BLaER1 treated with 17β-estradiol and CSF1 and Interleukin-3, amounts not matched to agents 10 nM and 100 nM (cell line): ENCODE measurements around the gene RAPGEF5.
A peak's percentile ranks its signal among the peaks of the same experiment; 100 is the strongest.
"Not testable (repeated sequence)": the region's sequence is repeated elsewhere in the genome, so short reads cannot be mapped to it uniquely, and the experiment has no call there.

Source experiments
- H3K27ac ChIP-seq, 11 experiments: shearing (Covaris generic); formaldehyde crosslinking; 2 replicates each; pipeline ENCODE4 v1.8.1; 2022
- H3K27me3 ChIP-seq, 11 experiments: shearing (Covaris generic); formaldehyde crosslinking; 2 replicates each; pipeline ENCODE4 v1.8.1; 2022
- H3K36me3 ChIP-seq, 11 experiments: shearing (Covaris generic); formaldehyde crosslinking; 2 replicates each; pipeline ENCODE4 v1.8.1; 2022
- H3K4me1 ChIP-seq, 10 experiments: shearing (Covaris generic); formaldehyde crosslinking; 2 replicates each; pipeline ENCODE4 v1.8.1; 2022
- H3K4me2 ChIP-seq, 11 experiments: shearing (Covaris generic); formaldehyde crosslinking; 2 replicates each; pipeline ENCODE4 v1.8.1; 2022
- H3K4me3 ChIP-seq, 10 experiments: shearing (Covaris generic); formaldehyde crosslinking; 2 replicates each; pipeline ENCODE4 v1.8.1; 2022
- H3K9ac ChIP-seq, 11 experiments: shearing (Covaris generic); formaldehyde crosslinking; 2 replicates each; pipeline ENCODE4 v1.8.1; 2022
- H3K9me3 ChIP-seq, 11 experiments: shearing (Covaris generic); formaldehyde crosslinking; replicated peaks in 1 of 11; 2 replicates each; pipeline ENCODE4 v1.8.1; 2022
- H4K20me1 ChIP-seq, 11 experiments: shearing (Covaris generic); formaldehyde crosslinking; 2 replicates each; pipeline ENCODE4 v1.8.1; 2022
- Cebpa-rat ChIP-seq, 11 experiments: shearing (Covaris generic); IDR thresholded peaks; 2 replicates each; pipeline ENCODE4 v1.8.1; 2022

Gene RAPGEF5

DNA sequence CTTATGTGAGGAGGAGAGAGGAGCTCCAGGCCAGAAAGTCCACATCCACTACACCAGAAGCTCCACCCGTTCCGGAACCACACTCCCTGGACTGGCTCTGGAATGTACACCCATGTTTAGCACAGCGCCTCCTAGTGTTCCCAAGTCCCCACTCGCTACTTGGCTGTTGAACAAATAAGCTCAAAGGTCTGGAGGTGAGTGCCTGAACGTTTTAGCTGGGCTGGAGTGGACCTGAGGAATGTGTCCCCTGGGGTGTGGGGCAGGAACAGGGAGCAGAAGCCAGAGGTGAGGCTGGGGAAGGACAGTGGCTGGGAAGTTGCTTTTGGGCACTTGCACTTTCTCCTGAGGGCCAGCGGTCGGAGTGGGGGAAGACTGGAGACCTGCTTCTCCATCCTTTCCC lies 247.2 kb downstream of the RAPGEF5 start:
- H3K27ac ChIP-seq: 0 out of 22 replicates have a peak overlapping the region, but pooled peaks of 1 of the 11 experiments have one; percentile 8
- no peak overlapping the region for H3K4me3 ChIP-seq
- H4K20me1 ChIP-seq: no peaks in the 10 kb centered on the region
- no peaks in the 10 kb centered on the region for H3K9me3 ChIP-seq
- H3K9ac ChIP-seq: no peak overlapping the region
- H3K27me3 ChIP-seq: no peaks in the 10 kb centered on the region
- no peak overlapping the region for H3K4me2 ChIP-seq
- TF ChIP-seq Cebpa-rat (IDR thresholded peaks at IDR 0.05): no peak
- H3K4me1 ChIP-seq: peaks cover 0 to 23% (median 13%) of the 10 kb centered on the region in 10 experiments; a peak in 14 of 20 replicates
- no peaks in the 10 kb centered on the region for H3K36me3 ChIP-seq

DNA sequence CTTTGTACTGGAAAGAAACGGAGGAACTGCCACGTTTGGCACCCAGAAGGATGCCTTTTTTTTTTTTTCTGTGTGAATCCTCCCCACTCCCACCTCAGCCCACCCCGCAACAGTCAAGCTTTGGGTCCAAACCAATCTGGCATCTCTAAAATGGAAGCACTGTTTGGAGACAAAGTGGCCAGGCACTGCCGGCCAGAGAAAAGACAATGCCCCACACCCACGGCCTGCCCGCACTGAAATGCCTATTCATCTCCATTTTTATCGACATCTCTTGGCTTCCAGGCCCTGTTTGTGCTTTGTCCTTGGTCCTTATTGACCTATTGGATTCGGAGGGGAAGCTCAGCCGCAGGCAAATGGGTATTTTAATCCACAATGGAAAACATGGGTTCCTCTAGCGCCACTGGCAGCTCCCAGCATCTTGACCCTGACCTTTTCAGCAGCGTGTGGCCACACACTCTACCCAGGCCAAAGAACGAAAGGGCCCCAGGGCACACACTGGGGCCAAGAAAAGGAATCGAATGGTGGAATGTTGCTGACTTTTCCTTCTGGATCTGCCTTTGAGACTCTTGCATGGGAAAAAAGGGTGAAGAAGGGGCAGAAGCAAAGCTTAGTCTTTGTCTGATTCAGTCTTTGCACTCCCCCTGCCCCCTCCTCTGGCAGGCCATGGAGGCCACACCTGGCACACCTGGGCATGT lies 248.7 kb downstream of the RAPGEF5 start:
- Histone ChIP-seq H3K4me1 (peaks cover 0 to 25% (median 13%) of the 10 kb centered on the region in 10 experiments; a peak in 17 of 20 replicates), H3K4me3 (no peak overlapping the region)

DNA sequence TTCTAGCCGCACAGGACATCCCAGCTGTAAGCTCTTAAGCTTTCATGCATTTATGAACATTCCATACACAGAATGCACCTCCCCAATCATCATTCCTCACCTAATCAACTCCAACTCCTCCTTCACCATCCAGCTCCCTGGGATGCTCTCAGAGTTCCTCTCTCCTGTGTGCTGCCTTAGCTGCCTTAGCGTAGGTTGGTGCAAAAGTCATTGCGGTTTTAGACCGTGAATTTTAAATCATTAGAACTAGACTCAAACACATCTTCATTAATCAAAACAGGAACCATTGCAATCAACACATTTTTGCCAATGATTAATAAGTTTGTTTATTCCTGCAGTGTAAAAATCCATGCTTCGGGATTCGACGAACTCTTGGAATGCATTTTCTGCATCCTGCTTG lies 251.4 kb downstream of the RAPGEF5 start:
- Histone ChIP-seq H3K27ac (no peak overlapping the region), H3K9me3 (no peaks in the 10 kb centered on the region; a peak in 1 of 22 replicates), H3K4me2 (no peak overlapping the region), H3K27me3 (no peaks in the 10 kb centered on the region), H3K36me3 (no peaks in the 10 kb centered on the region), H3K4me1 (peaks cover 0 to 7% (median 3%) of the 10 kb centered on the region in 10 experiments; a peak in 8 of 20 replicates), H3K4me3 (no peak overlapping the region), H4K20me1 (no peaks in the 10 kb centered on the region), H3K9ac (no peak overlapping the region)
- no peak for TF ChIP-seq Cebpa-rat (IDR thresholded peaks at IDR 0.05)

More for the DNA sequence above, 248.7 kb downstream of the RAPGEF5 start:
- no peak overlapping the region for H3K4me2 ChIP-seq
- no peak overlapping the region for H3K9ac ChIP-seq
- H3K27ac ChIP-seq: no peak overlapping the region
- H3K36me3 ChIP-seq: no peaks in the 10 kb centered on the region
- no peaks in the 10 kb centered on the region for H4K20me1 ChIP-seq
- H3K27me3 ChIP-seq: no peaks in the 10 kb centered on the region
- H3K9me3 ChIP-seq: no peaks in the 10 kb centered on the region
- TF ChIP-seq Cebpa-rat (IDR thresholded peaks at IDR 0.05): no peak

DNA sequence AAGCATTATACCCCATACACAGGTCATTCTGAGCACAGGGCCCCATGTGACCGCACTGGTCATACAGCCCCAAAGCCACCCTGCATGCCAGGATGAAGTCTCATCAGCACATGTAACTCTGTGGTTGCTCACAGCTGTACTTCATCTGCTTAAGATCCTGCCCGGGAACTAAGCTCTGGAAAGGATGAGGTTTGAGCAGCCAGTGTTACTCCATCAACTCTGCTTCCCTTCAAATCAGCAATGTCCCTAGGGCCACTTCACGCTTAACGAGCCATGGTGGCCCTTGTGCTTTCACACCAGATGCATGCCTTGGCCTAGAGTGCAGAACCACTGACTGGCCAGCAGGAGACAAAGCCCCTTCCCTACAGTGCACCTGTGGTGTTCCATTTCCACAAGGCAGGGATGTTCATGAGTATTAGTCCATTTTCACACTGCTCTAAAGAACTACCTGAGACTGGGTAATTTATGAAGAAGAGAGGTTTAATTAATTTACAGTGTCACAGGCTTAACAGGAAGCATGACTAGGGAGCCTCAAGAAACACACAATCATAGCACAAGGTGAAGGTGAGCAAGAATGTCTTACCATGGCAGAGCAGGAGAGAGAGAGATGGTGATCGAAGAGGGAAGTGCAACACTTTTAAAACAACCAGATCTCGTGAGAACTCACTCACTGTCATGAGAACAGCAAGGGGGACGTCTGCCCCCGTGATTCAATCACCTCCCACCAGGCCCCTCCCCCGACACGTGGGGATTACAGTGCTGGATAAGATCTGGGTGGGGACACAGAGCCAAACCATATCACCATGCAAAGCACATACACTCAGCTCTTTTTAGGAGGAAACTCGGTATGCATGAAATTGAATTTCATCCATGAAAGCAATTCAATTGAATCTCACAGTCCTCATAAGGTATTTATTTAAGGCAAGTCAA lies 262.3 kb downstream of the RAPGEF5 start:
- H3K27ac ChIP-seq: peak overlapping the region in 8 of 11 experiments; percentile 10 to 97 (median 80); a peak in 14 of 22 replicates
- peak overlapping the region in 5 of 11 experiments; percentile 28 to 83 (median 77); a peak in 6 of 22 replicates for H3K9ac ChIP-seq
- peak overlapping the region; percentile 71 to 97 (median 90) for H3K4me2 ChIP-seq

DNA sequence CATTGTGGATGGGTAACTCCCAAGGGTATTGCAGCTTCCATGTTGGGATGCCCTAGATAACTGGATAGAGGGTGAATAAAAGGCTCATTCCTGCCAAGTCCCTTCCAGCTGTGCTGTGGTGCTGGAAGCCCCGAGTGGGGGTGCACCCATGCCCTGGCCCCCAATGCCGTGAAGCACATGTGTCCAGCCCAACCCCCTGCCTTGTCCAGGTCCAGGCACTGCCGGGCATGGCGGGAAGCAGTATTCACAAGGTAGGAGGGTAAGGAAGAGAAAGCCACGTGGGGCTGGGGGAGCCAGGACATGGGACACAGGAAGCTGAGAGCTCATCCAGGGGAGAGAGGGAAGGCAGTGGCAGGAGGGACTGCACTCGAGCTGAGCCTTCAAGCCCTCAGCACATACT lies 263.0 kb downstream of the RAPGEF5 start:
- H3K9ac ChIP-seq: peak overlapping the region in 6 of 11 experiments; percentile 28 to 83 (median 74); a peak in 10 of 22 replicates
- peak overlapping the region in 10 of 11 experiments; percentile 13 to 97 (median 71); a peak in 17 of 22 replicates for H3K27ac ChIP-seq
- H4K20me1 ChIP-seq: no peaks in the 10 kb centered on the region
- H3K27me3 ChIP-seq: no peaks in the 10 kb centered on the region
- H3K9me3 ChIP-seq: peaks cover 10 to 33% (median 24%) of the 10 kb centered on the region in 11 experiments; a peak in 21 of 22 replicates
- TF ChIP-seq Cebpa-rat (IDR thresholded peaks at IDR 0.05): no peak
- peak overlapping the region; percentile 71 to 97 (median 90) for H3K4me2 ChIP-seq
- H3K4me1 ChIP-seq: peaks cover 37 to 75% (median 66%) of the 10 kb centered on the region in 10 experiments
- H3K4me3 ChIP-seq: peak overlapping the region in 2 of 10 experiments; percentile 6 to 21; a peak in 1 of 20 replicates
- H3K36me3 ChIP-seq: no peaks in the 10 kb centered on the region

More for the DNA sequence above, 262.3 kb downstream of the RAPGEF5 start:
- Histone ChIP-seq H3K4me1 (peaks cover 34 to 74% (median 66%) of the 10 kb centered on the region in 10 experiments), H4K20me1 (no peaks in the 10 kb centered on the region), H3K4me3 (no peak overlapping the region), H3K27me3 (no peaks in the 10 kb centered on the region), H3K36me3 (no peaks in the 10 kb centered on the region), H3K9me3 (peaks cover 10 to 29% (median 18%) of the 10 kb centered on the region in 11 experiments; a peak in 21 of 22 replicates)
- TF ChIP-seq Cebpa-rat (IDR thresholded peaks at IDR 0.05): peak in 4 of 11 experiments; percentile 37 to 84 (median 81); a peak in 7 of 22 replicates

DNA sequence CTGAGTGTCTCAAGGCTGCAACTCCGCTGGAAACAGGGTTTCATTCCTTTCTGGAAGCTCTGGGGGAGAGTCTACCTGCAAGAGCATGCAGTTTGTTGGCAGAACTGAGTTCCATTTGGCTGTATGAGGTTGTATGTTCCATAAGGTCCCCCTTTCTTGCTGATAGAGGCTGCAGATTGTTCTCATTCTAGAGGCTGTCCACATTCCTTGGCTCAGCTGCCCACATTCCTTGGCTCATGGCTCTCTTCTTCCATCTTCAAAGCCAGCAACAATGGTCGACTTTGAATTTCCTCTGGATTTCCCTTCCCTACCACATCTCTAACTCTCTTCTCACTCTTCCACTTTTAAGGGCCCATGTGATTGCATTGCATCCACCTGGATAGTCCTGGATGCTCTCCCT lies 264.0 kb downstream of the RAPGEF5 start:
- Histone ChIP-seq H3K9me3 (peaks cover 10 to 33% (median 24%) of the 10 kb centered on the region in 11 experiments; a peak in 21 of 22 replicates), H3K27me3 (no peaks in the 10 kb centered on the region), H3K36me3 (no peaks in the 10 kb centered on the region), H4K20me1 (no peaks in the 10 kb centered on the region), H3K9ac (peak overlapping the region in 1 of 11 experiments; percentile 83; a peak in 1 of 22 replicates), H3K27ac (peak overlapping the region in 4 of 11 experiments; percentile 86 to 97 (median 90); a peak in 7 of 22 replicates), H3K4me2 (peak overlapping the region in 8 of 11 experiments; percentile 27 to 97 (median 92); a peak in 16 of 22 replicates), H3K4me3 (no peak overlapping the region), H3K4me1 (peaks cover 37 to 75% (median 66%) of the 10 kb centered on the region in 10 experiments)
- TF ChIP-seq Cebpa-rat (IDR thresholded peaks at IDR 0.05): no peak

DNA sequence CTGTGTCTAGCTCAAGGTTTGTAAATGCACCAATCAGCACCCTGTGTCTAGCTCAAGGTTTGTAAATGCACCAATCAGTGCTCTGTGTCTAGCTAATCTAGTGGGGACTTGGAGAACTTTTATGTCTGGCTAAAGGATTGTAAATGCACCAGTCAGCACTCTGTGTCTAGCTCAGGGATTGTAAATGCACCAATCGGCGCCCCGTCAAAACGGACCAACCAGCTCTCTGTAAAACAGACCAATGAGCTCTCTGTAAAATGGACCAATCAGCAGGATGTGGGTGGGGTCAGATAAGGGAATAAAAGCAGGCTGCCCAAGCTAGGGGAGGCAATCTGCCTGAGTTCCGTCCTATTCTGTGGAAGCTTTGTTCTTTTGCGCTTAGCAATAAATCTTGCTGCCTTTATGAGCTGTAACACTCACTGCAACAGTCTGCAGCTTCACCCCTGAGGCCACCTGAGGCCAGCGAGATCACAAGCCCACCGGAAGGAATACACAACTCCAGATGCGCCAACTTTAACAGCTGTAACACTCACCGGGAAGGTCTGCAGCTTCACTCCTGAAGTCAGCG lies 265.9 kb downstream of the RAPGEF5 start:
- H4K20me1 ChIP-seq, H3K4me3 ChIP-seq, H3K9ac ChIP-seq, H3K36me3 ChIP-seq, H3K27me3 ChIP-seq, H3K27ac ChIP-seq, H3K4me2 ChIP-seq: not testable (repeated sequence)
- H3K9me3 ChIP-seq: peaks cover 10 to 31% (median 21%) of the 10 kb centered on the region in 11 experiments; a peak in 21 of 22 replicates
- peaks cover 26 to 57% (median 46%) of the 10 kb centered on the region in 10 experiments for H3K4me1 ChIP-seq

DNA sequence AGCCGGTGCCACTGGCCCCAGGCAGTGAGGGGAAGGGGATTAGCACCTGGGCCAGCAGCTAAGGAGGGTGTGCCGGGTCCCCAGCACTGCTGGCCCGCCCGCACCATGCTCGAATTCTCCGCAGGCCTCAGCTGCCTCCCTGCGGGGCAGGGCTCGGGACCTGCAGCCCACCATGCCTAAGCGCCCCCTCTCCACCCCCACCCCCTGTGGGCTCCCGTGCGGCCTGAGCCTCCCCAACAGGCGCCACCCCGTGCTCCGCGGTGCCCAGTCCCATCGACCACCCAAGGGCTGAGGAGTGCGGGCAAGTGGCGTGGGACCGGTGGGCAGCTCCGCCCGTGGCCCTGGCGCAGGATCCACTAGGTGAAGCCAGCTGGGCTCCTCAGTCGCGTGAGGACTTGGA lies 266.4 kb downstream of the RAPGEF5 start:
- TF ChIP-seq Cebpa-rat (IDR thresholded peaks at IDR 0.05): no peak
- Histone ChIP-seq H3K9me3 (peaks cover 10 to 35% (median 25%) of the 10 kb centered on the region in 11 experiments; a peak in 21 of 22 replicates), H3K4me2 (no peak overlapping the region), H3K27ac (no peak overlapping the region), H3K4me3 (no peak overlapping the region; a peak in 1 of 20 replicates), H4K20me1 (no peaks in the 10 kb centered on the region), H3K9ac (no peak overlapping the region), H3K4me1 (peaks cover 26 to 52% (median 42%) of the 10 kb centered on the region in 10 experiments), H3K36me3 (no peaks in the 10 kb centered on the region), H3K27me3 (no peaks in the 10 kb centered on the region)
